ENCODE measurements around the gene PALM.
A peak's percentile ranks its signal among the peaks of the same experiment; 100 is the strongest.
"Not testable (repeated sequence)": the region's sequence is repeated elsewhere in the genome, so short reads cannot be mapped to it uniquely, and the experiment has no call there.

PALM gene

DNA sequence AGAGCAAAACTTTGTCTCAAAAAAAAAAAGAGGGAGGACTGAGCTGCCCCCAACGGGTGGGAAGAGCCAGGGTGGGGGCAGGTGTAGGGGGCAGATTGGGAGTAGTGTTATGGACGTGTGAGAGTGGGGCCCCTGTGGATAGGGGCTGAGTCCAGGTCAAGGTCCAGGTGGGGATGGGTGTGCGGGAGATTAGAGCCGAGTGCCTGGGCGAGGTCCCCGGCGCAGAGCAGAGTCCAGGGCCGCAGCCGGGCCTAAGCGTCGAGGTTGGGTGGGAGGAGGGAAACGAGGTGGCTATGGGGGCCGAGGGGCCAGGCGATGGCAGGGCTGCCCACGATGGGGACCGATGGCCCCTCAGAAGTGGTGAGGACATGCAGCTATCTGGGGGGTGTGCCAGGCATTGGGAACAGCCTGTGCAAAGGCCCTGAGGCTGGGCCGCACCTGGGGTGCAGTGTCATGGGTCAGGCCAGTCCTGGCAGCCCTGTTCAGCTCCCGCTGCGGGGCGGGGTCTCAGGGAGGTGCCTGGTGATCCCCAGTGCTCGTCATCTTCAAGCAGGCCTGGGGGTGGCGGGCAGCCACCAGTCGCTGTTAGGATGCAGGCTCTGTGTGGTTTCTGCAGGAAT is 29.9 kb downstream of the PALM start:
- TF ChIP-seq, protein P1, sequence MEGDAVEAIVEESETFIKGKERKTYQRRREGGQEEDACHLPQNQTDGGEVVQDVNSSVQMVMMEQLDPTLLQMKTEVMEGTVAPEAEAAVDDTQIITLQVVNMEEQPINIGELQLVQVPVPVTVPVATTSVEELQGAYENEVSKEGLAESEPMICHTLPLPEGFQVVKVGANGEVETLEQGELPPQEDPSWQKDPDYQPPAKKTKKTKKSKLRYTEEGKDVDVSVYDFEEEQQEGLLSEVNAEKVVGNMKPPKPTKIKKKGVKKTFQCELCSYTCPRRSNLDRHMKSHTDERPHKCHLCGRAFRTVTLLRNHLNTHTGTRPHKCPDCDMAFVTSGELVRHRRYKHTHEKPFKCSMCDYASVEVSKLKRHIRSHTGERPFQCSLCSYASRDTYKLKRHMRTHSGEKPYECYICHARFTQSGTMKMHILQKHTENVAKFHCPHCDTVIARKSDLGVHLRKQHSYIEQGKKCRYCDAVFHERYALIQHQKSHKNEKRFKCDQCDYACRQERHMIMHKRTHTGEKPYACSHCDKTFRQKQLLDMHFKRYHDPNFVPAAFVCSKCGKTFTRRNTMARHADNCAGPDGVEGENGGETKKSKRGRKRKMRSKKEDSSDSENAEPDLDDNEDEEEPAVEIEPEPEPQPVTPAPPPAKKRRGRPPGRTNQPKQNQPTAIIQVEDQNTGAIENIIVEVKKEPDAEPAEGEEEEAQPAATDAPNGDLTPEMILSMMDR (IDR thresholded peaks at IDR 0.05; ENCODE audit: low read length, missing control alignments), result no peak
- DNase-seq (ENCODE audit: low read depth), result no peak
- no peak overlapping the region for H3K4me3 ChIP-seq (replicated peaks; ENCODE audit: low read depth, low read length)

DNA sequence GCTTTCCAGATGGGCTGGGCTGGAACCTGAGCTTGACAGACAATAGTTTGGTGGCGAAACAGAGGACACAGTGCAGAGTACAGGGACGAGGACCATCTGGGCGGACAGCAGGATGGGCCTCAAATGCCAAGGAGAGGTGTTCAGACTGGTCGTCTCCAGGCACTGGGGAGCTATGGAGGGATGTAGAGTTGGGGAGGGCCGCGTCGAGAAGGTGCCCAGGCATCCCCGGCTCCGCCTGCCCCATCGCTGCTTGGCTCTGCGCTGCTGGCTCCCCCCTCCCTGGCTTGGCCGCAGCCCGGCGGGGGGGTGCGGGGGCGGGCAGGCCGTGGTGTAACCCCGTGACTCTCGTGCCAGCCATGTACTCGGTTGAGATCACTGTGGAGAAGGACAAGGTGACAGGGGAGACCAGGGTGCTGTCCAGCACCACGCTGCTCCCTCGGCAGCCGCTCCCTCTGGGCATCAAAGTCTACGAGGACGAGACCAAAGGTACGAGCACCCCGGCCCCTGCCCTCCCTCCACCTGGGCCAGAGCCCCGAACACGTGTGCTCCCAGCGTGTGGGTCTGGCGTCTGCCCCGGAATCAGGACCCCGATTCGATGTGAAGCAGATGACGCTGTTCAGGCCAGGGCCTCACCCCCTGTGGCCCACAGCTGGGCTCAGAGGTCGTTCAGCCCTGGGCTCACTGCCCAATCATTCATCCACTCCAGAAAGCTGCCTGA is 31.4 kb downstream of the PALM start:
- no peak overlapping the region for H3K4me3 ChIP-seq (replicated peaks; ENCODE audit: low read depth, low read length)
- TF ChIP-seq, protein P1 (IDR thresholded peaks at IDR 0.05; ENCODE audit: low read length, missing control alignments), result no peak
- no peak for DNase-seq (ENCODE audit: low read depth)

DNA sequence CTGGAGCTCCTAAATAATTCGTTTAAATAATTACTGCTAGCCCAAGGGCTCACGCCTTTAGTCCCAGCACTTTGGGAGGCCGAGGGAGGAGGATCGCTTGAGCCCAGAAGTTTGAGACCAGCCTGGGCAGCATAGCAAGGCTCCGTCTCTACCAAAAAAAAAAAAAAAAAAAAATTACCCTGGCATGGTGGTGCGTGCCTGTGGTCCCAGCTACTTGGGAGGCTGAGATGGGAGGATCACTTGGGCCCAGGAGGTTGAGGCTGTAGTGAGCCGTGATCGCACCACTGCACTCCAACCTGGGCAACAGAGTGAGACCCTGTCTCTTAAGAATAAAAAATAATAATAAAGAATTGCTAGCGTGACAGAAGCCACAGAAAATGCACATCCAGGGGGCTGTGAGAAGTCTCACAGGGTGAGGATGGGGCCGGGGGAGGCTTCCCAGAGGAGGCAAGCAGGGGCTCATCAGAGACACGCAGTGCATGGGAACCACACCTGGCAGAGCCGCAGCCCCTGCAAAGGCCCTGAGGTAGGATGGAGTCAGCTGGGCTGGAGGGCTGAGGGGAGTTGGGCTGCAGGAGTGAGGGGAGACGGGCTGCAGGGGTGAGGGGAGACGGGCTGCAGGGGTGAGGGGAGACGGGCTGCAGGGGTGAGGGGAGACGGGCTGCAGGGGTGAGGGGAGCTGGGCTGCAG is 32.2 kb downstream of the PALM start:
- DNase-seq (ENCODE audit: low read depth); H3K4me3 ChIP-seq (replicated peaks; ENCODE audit: low read depth, low read length): not testable (repeated sequence)

DNA sequence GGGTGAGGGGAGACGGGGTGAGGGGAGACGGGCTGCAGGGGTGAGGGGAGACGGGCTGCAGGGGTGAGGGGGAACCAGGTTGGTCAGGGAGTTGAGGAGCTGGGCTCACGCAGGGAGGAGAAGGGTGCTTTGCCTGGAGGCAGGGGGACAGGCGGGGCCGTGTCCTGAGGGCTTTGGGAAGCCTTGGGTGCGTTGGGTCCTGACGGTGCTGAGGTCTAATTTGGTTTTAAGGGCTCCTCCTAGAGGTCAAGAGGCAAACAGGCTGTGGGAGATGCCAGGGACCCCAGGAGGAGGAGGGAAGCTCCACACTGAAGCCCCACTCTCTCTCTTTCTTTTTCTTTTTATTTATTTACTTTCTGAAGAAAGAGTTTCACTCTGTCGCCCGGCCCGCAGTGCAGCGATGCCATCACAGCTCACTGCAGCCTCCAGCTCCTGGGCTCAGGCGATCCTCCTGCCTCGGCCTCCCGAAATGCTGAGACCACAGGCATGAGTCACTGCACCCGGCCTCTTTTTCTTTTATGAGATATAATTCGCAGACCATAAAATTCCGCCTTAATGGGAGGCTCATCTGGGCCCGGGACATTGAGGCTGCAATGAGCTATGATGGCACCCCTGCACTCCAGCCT is 32.9 kb downstream of the PALM start:
- TF ChIP-seq, protein P1 (IDR thresholded peaks at IDR 0.05; ENCODE audit: low read length, missing control alignments), result peak; percentile 26
- no peak overlapping the region for H3K4me3 ChIP-seq (replicated peaks; ENCODE audit: low read depth, low read length)
- no peak for DNase-seq (ENCODE audit: low read depth)

DNA sequence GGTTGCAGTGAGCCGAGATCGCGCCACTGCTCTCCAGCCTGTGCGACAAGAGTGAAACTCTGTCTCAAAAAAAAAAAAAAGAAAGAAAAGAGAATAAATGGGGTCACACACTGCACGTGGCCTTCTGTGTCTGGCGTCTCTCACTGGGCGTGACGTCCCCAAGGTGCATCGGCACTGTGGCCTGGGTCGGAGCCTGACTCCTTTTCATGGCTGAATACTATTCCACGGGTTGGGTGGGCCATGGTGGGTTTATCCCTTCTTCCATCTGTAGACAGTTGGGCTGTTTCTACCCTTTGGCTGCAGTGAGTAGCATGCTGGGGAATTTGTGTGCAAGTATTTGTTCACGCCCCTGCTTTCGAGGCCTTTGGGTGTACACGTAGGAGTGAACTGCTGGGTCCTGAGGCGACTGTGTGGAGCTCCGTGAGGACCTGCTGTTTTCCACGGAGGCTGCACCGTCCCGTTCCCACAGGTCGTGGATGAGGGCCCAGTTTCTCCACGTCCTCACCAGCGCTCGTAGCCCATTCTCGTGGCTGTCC is 33.9 kb downstream of the PALM start:
- no peak for DNase-seq (ENCODE audit: low read depth)
- TF ChIP-seq, protein P1 (IDR thresholded peaks at IDR 0.05; ENCODE audit: low read length, missing control alignments), result no peak

DNA sequence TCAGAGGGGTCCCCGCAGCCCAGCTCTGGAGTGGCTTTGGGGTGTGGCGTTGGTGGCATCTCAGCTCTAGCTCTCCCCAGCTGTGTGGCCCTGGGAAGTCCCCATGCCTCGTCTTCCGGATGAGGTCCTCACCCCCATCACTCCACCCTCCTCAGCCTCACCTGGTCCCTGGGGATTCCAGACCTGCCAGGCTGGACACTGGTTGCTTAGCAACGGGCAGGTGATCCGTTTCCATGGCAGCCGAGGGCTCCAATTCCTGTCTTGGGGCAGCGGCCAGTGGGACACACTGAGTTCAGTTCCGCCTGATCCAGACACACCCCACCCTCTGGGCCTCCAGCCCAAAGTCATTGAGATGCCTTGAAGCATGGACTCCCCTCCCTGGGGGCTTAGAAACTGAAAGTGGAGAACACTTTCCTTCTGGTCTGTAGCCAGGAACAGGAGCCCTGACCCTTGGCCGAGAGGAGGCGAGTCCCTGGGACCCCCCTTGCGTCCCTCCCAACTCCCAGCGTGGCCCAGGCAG is 34.5 kb downstream of the PALM start:
- TF ChIP-seq, protein P1 (IDR thresholded peaks at IDR 0.05; ENCODE audit: low read length, missing control alignments), result no peak
- no peak overlapping the region for H3K4me3 ChIP-seq (replicated peaks; ENCODE audit: low read depth, low read length)
- DNase-seq (ENCODE audit: low read depth), result no peak

More for the DNA sequence above, 33.9 kb downstream of the PALM start:
- no peak overlapping the region for H3K4me3 ChIP-seq (replicated peaks; ENCODE audit: low read depth, low read length)

DNA sequence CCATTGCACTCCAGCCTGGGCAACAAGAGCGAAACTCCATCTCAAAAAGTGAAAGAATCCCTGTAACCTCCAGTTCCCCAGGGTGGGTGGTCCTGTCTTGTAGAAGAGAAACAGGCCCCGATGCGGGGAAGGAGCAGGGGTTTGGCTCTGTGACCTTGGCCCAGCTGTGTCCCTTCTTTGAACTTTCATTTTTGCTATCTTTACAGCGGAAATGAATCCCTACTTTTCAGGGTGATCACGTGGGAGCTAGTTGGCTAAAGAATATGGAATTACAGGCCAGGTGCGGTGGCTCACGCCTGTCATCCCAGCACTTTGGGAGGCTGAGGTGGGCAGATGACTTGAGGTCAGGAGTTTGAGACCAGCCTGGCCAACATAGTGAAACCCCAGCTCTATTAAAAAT is 36.4 kb downstream of the PALM start:
- peak; percentile 55 for DNase-seq (ENCODE audit: low read depth)
- H3K4me3 ChIP-seq (replicated peaks; ENCODE audit: low read depth, low read length), result not testable (repeated sequence)

Measured in fibroblast of pulmonary artery (primary cell).